Activated naive CD4-positive, alpha-beta T cell treated with anti-CD3 and anti-CD28 coated beads, Interleukin-2, amount 10 ng/mL, durations not matched to agents 7 days and 5 days (primary cell): ENCODE measurements around the gene NUP85.

Source experiments
- CTCF ChIA-PET: fragments of 350-600 bp; sonication (Branson Sonifier 250); formaldehyde crosslinking; loops from one replicate; lab custom pipeline; 2021; ENCODE audit warnings: antibody characterized with exemption; lab: Charles Lee
- DNase-seq: peaks from one replicate; pipeline ENCODE4 v3.0.0-alpha.2; 2020
- H3K27ac Mint-ChIP-seq: one replicate; pipeline ENCODE4 v1.8.0; 2021; ENCODE audit warnings: mild to moderate bottlenecking, moderate library complexity, mixed read lengths
- H3K27me3 Mint-ChIP-seq: one replicate; pipeline ENCODE4 v1.8.0; 2021; ENCODE audit warnings: mild to moderate bottlenecking, mixed read lengths
- H3K36me3 Mint-ChIP-seq: one replicate; pipeline ENCODE4 v1.8.0; 2021; ENCODE audit warnings: mixed read lengths
- H3K4me1 Mint-ChIP-seq: one replicate; pipeline ENCODE4 v1.8.0; 2021; ENCODE audit warnings: mixed read lengths
- H3K4me3 Mint-ChIP-seq: one replicate; pipeline ENCODE4 v1.8.0; 2021; ENCODE audit warnings: mild to moderate bottlenecking, moderate library complexity, mixed read lengths
- H3K9me3 Mint-ChIP-seq: one replicate; pipeline ENCODE4 v1.8.0; 2021; ENCODE audit warnings: mixed read lengths

NUP85 gene

GRCh38 chr17:75219815-75220214 lies 14.3 kb downstream of the NUP85 start:
- Mint-ChIP-seq H3K4me1 (no peaks in the 10 kb centered on the region), H3K36me3 (peaks cover 44% of the 10 kb centered on the region), H3K4me3 (no peak overlapping the region), H3K9me3 (no peaks in the 10 kb centered on the region), H3K27ac (no peak overlapping the region), H3K27me3 (no peaks in the 10 kb centered on the region)
- no peak for DNase-seq
- CTCF ChIA-PET: interaction anchor here (0.9 to 3.1 kb wide), 4 partner anchors 17 to 51 kb away, joined by 3 to 15 read pairs (median 4); partner anchors contain the start of gene MIF4GD

- H3K27ac Mint-ChIP-seq: peak overlapping the region; percentile 62
- H3K27me3 Mint-ChIP-seq: no peaks in the 10 kb centered on the region
- H3K4me3 Mint-ChIP-seq: no peak overlapping the region
- no peaks in the 10 kb centered on the region for H3K4me1 Mint-ChIP-seq
- no peak for DNase-seq
- no peaks in the 10 kb centered on the region for H3K9me3 Mint-ChIP-seq
- CTCF ChIA-PET: interaction anchor here (1.8 kb wide), 1 partner anchor 15 kb away, joined by 6 read pairs; no protein-coding TSS in a partner anchor
- peaks cover 34% of the 10 kb centered on the region for H3K36me3 Mint-ChIP-seq
Observed at GRCh38 chr17:75225016-75225415, 19.5 kb downstream of the NUP85 start.

DNA sequence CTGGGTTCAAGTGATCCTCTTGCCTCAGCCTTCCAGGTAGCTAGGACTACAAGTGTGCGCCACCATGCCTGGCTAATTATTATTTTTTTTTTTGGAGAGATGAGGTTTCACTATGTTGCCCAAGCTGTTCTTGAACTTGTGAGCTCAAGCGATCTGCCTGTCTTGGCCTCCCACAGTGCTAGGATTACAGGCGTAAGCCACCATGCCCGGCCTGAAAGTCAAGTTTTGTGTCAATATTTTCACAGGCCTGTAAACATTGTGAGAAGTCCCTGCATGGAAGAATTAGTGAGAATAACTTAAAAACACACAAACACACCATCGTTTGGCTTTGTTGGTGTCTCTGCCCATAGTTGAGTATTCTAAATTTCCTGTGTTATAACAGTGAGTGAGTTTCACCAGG lies 22.2 kb downstream of the NUP85 start:
- no peaks in the 10 kb centered on the region for H3K27me3 Mint-ChIP-seq
- peaks cover 51% of the 10 kb centered on the region for H3K36me3 Mint-ChIP-seq
- H3K4me3 Mint-ChIP-seq: no peak overlapping the region
- no peaks in the 10 kb centered on the region for H3K9me3 Mint-ChIP-seq
- CTCF ChIA-PET: interaction anchor here (1.7 kb wide), 2 partner anchors 10 to 12 kb away, joined by 5 to 6 read pairs; no protein-coding TSS in a partner anchor
- no peak for DNase-seq
- H3K27ac Mint-ChIP-seq: no peak overlapping the region
- H3K4me1 Mint-ChIP-seq: no peaks in the 10 kb centered on the region

- Mint-ChIP-seq H3K4me3 (no peak overlapping the region), H3K36me3 (peaks cover 53% of the 10 kb centered on the region), H3K27me3 (no peaks in the 10 kb centered on the region), H3K9me3 (no peaks in the 10 kb centered on the region), H3K27ac (no peak overlapping the region), H3K4me1 (no peaks in the 10 kb centered on the region)
- CTCF ChIA-PET: interaction anchor here (1.7 to 2.3 kb wide), 3 partner anchors 10 to 43 kb away, joined by 5 to 6 read pairs (median 6); partner anchors contain the start of gene MIF4GD
- no peak for DNase-seq
Observed at GRCh38 chr17:75228305-75228704, 22.8 kb downstream of the NUP85 start.

DNA sequence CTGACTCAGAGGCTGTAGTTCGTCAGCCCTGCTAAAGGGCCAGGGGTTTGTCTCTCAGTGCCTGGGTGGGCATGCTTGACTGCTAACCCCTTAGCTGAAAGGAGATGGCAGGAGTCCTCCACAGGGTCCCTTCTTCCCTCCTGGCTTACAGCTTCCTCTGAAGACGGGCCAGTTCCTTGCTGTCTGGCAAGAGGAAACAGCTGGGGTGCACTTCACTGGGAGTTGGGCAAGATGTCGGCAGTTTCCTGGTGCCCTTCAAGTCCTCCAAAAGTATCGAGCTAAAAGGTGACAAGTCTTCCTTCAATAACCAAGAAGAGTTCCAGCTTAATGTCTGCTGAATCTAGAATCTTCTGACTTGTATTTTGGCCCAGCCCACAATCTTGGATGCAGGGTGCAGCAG lies 23.4 kb downstream of the NUP85 start:
- Mint-ChIP-seq H3K27me3 (no peaks in the 10 kb centered on the region), H3K9me3 (no peaks in the 10 kb centered on the region), H3K36me3 (peaks cover 51% of the 10 kb centered on the region), H3K27ac (no peak overlapping the region), H3K4me1 (no peaks in the 10 kb centered on the region), H3K4me3 (no peak overlapping the region)
- no peak for DNase-seq
- CTCF ChIA-PET: interaction anchor here (1.7 to 2.3 kb wide), 3 partner anchors 9 to 42 kb away, joined by 5 to 6 read pairs (median 6); partner anchors contain the start of gene MIF4GD

GRCh38 chr17:75231071-75231470 lies 25.6 kb downstream of the NUP85 start:
- Mint-ChIP-seq H3K36me3 (peaks cover 54% of the 10 kb centered on the region), H3K9me3 (no peaks in the 10 kb centered on the region), H3K27ac (no peak overlapping the region), H3K4me1 (no peaks in the 10 kb centered on the region), H3K27me3 (no peaks in the 10 kb centered on the region), H3K4me3 (no peak overlapping the region)
- CTCF ChIA-PET: interaction anchor here (1.0 to 2.5 kb wide), 3 partner anchors 9 to 19 kb away, joined by 3 to 11 read pairs (median 4); no protein-coding TSS in a partner anchor
- no peak for DNase-seq

GRCh38 chr17:75231741-75232464 lies 26.4 kb downstream of the NUP85 start:
- H3K4me1 Mint-ChIP-seq: no peaks in the 10 kb centered on the region
- CTCF ChIA-PET: interaction anchor here (0.7 to 2.5 kb wide), 3 partner anchors 8 to 118 kb away, joined by 3 to 11 read pairs (median 5); no protein-coding TSS in a partner anchor
- no peak for DNase-seq
- H3K27me3 Mint-ChIP-seq: no peaks in the 10 kb centered on the region
- peaks cover 59% of the 10 kb centered on the region for H3K36me3 Mint-ChIP-seq
- H3K27ac Mint-ChIP-seq: no peak overlapping the region
- no peaks in the 10 kb centered on the region for H3K9me3 Mint-ChIP-seq
- no peak overlapping the region for H3K4me3 Mint-ChIP-seq

DNA sequence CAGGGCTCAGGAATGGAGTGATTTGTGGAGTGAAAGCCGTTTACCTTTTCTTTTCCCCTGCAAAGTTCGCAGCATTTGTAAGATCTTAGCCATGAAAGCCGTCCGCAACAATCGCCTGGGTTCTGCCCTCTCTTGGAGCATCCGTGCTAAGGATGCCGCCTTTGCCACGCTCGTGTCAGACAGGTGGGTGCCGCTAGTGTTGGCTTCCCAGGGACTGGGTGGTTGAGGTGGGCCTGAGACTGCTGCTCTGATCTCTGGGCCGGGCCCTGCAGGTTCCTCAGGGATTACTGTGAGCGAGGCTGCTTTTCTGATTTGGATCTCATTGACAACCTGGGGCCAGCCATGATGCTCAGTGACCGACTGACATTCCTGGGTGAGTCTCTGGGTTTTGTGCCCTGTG lies 27.3 kb downstream of the NUP85 start:
- no peaks in the 10 kb centered on the region for H3K4me1 Mint-ChIP-seq
- H3K27ac Mint-ChIP-seq: no peak overlapping the region
- CTCF ChIA-PET: interaction anchor here (0.5 to 1.1 kb wide), 2 partner anchors 119 to 190 kb away, joined by 3 to 5 read pairs; no protein-coding TSS in a partner anchor
- no peaks in the 10 kb centered on the region for H3K9me3 Mint-ChIP-seq
- no peak overlapping the region for H3K4me3 Mint-ChIP-seq
- H3K27me3 Mint-ChIP-seq: no peaks in the 10 kb centered on the region
- peaks cover 66% of the 10 kb centered on the region for H3K36me3 Mint-ChIP-seq
- DNase-seq: no peak

DNA sequence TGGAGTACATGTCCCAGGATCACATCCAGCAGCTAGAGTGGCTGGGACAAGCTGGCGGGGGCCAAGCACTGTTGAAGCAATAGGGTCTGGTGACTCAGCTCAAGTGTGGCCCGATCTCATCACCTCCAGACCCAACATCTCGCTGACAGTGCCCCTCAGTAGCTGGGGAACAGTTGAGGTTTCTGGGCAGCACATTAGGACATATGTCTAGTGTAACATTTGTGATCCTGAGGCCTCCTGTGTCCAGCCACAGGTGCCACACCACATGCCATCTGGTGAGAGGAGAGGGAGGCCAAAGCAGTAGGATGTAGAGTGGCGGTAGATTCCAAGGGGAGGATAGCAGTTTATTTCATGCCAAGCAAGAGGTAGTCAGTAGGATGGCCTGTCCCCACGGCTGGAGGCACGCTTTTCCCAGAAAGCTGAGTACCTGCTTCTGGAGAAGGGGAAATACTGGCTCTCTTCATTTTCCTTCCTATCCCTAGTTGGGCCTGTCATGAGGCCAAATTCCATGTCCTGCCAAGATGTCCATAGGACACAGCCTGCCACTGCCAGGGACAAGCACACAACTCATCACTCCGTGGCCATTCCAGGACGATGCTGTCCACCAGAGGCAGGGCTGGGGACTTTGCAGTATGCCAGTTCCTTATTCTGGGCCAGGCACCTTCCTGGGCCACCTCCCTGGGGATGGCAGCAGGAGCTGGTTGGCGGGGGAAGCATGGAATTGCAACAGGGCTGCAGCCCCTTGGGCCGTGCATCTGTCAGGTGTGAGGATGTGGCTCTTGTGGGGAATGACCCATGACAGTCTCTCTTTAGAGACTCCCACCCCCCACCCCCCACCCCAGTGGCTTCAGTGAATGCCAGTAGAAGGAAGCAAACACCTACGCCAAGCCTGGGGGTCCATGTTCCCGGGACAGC lies 31.9 kb downstream of the NUP85 start:
- CTCF ChIA-PET: interaction anchor here (0.8 to 4.5 kb wide), 7 partner anchors 9 to 124 kb away, joined by 3 to 42 read pairs (median 5); no protein-coding TSS in a partner anchor

GRCh38 chr17:75238020-75238580 lies 32.6 kb downstream of the NUP85 start:
- no peaks in the 10 kb centered on the region for H3K9me3 Mint-ChIP-seq
- H3K4me1 Mint-ChIP-seq: peaks cover 18% of the 10 kb centered on the region
- no peak overlapping the region for H3K27ac Mint-ChIP-seq
- no peaks in the 10 kb centered on the region for H3K27me3 Mint-ChIP-seq
- CTCF ChIA-PET: interaction anchor here (0.6 to 4.5 kb wide), 6 partner anchors 9 to 371 kb away, joined by 4 to 42 read pairs (median 10); no protein-coding TSS in a partner anchor
- DNase-seq: no peak
- no peak overlapping the region for H3K4me3 Mint-ChIP-seq
- H3K36me3 Mint-ChIP-seq: peaks cover 56% of the 10 kb centered on the region

More for the DNA sequence above, 31.9 kb downstream of the NUP85 start:
- peaks cover 13% of the 10 kb centered on the region for H3K4me1 Mint-ChIP-seq
- no peak overlapping the region for H3K27ac Mint-ChIP-seq
- DNase-seq: no peak
- H3K27me3 Mint-ChIP-seq: no peaks in the 10 kb centered on the region
- H3K9me3 Mint-ChIP-seq: no peaks in the 10 kb centered on the region
- peaks cover 59% of the 10 kb centered on the region for H3K36me3 Mint-ChIP-seq
- H3K4me3 Mint-ChIP-seq: no peak overlapping the region

DNA sequence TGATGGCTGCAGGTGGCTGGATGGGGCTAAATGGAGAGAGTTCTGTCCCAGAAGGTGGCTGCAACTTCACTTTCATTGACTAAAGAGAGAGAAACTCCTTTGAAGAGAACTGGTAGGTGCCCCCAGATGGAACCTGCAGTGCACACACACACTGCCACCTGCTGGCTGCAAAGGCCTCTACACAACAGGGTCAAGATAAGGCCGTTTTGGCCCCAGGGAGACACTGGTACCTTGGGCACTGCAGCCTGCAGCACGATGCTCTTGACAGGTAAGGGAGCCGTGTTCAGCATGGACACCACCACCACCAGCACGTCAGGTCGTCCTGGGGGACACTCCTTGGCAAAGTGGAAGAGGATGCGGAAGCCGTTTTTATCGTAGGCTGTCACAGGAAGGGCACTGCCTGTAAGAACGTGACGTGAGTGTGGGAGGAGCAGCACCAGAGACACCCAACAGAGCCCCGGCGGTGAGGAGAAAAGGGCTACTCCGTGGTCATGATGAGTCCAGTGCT lies 33.3 kb downstream of the NUP85 start:
- H3K4me3 Mint-ChIP-seq: peak overlapping the region; percentile 46
- no peaks in the 10 kb centered on the region for H3K9me3 Mint-ChIP-seq
- peak overlapping the region; percentile 47 for H3K27ac Mint-ChIP-seq
- H3K36me3 Mint-ChIP-seq: peaks cover 60% of the 10 kb centered on the region
- DNase-seq: peak; percentile 72
- H3K27me3 Mint-ChIP-seq: no peaks in the 10 kb centered on the region
- peaks cover 19% of the 10 kb centered on the region for H3K4me1 Mint-ChIP-seq
- CTCF ChIA-PET: interaction anchor here (0.6 to 4.9 kb wide), 13 partner anchors 10 to 370 kb away, joined by 3 to 42 read pairs (median 6); partner anchors contain the start of genes GGA3, GRB2, MRPS7 and NUP85

- Mint-ChIP-seq H3K9me3 (no peaks in the 10 kb centered on the region), H3K36me3 (peaks cover 63% of the 10 kb centered on the region), H3K4me1 (peaks cover 20% of the 10 kb centered on the region), H3K27me3 (no peaks in the 10 kb centered on the region), H3K4me3 (no peak overlapping the region), H3K27ac (peak overlapping the region; percentile 52)
- CTCF ChIA-PET: interaction anchor here (0.7 to 4.9 kb wide), 14 partner anchors 8 to 277 kb away, joined by 3 to 42 read pairs (median 8); partner anchors contain the start of genes GGA3, GRB2, MRPS7 and NUP85
- DNase-seq: no peak
Observed at GRCh38 chr17:75239214-75239613, 33.7 kb downstream of the NUP85 start.

GRCh38 chr17:75239778-75240393 lies 34.4 kb downstream of the NUP85 start:
- H3K9me3 Mint-ChIP-seq: no peaks in the 10 kb centered on the region
- H3K27me3 Mint-ChIP-seq: no peaks in the 10 kb centered on the region
- peaks cover 61% of the 10 kb centered on the region for H3K36me3 Mint-ChIP-seq
- no peak for DNase-seq
- no peak overlapping the region for H3K4me3 Mint-ChIP-seq
- H3K4me1 Mint-ChIP-seq: peaks cover 25% of the 10 kb centered on the region
- H3K27ac Mint-ChIP-seq: peak overlapping the region; percentile 25
- CTCF ChIA-PET: interaction anchor here (0.7 to 4.9 kb wide), 28 partner anchors 9 to 285 kb away, joined by 3 to 42 read pairs (median 4); partner anchors contain the start of genes GGA3, GRB2, LLGL2 and MIF4GD
